SK-N-SH (cell line): ENCODE data around the gene MEOX1. TPM values are rescaled to one million over a fixed set of nuclear protein-coding genes. Genes with fewer than 3 reads are reported as not detected.

Source experiments
- CTCF ChIA-PET: fragments of 300-600, 350-600 bp; formaldehyde crosslinking; extraction: SDS; loops from one replicate; lab custom pipeline; 2021; lab: Yijun Ruan, JAX
- POLR2A ChIA-PET: fragments of 350-600 bp; sonication (Branson Sonifier 250); formaldehyde crosslinking; extraction: SDS; loops from one replicate; lab custom pipeline; 2020; ENCODE audit warnings: antibody characterized with exemption, inconsistent platforms; lab: Yijun Ruan, JAX
- DNase-seq: peaks from one replicate; pipeline ENCODE4 v3.0.0; 2012
- H2AFZ ChIP-seq: fragments of 200-600 bp; sonication (generic); 2 replicates; pipeline ENCODE4 v1.8.1; 2016; ENCODE audit warnings: antibody characterized with exemption, mild to moderate bottlenecking, low read depth
- H3F3A ChIP-seq: fragments of 200-600 bp; sonication (generic); replicated peaks from 2 replicates; pipeline ENCODE3; 2016; ENCODE audit warnings: antibody characterized with exemption, mild to moderate bottlenecking; ENCODE audit not compliant: insufficient read depth
- H3K27ac ChIP-seq, 2 experiments: fragments of 200-500 bp in 1 of 2; fragments of 200-600 bp in 1 of 2; sonication (Bioruptor generic) in 1 of 2; sonication (generic), shearing (Covaris generic) in 1 of 2; 2 replicates each; pipeline versions ENCODE4 v1.5.1 to v1.6.1; 2014 to 2016; ENCODE audit warnings: low read depth in 2 of 2, inconsistent platforms in 1 of 2, low read length in 1 of 2, mild to moderate bottlenecking in 1 of 2, mixed read lengths in 1 of 2
- H3K27me3 ChIP-seq: fragments of 200-600 bp; sonication (generic), shearing (Covaris generic); 2 replicates; pipeline ENCODE4 v1.6.1; 2016; ENCODE audit warnings: mixed run types; ENCODE audit not compliant: insufficient read depth
- H3K36me3 ChIP-seq, 2 experiments: fragments of 200-500 bp in 1 of 2; fragments of 200-600 bp in 1 of 2; sonication (Bioruptor generic) in 1 of 2; sonication (generic) in 1 of 2; replicated peaks in 1 of 2; 2 replicates each; pipeline versions ENCODE3 to v1.5.1; 2014 to 2016; ENCODE audit warnings: low read length in 1 of 2, mild to moderate bottlenecking in 1 of 2; ENCODE audit not compliant: insufficient read depth in 2 of 2, control insufficient read depth in 1 of 2
- H3K4me1 ChIP-seq, 2 experiments: fragments of 200-500 bp in 1 of 2; fragments of 200-600 bp in 1 of 2; sonication (Bioruptor generic) in 1 of 2; sonication (generic), shearing (Covaris generic) in 1 of 2; 2 replicates each; pipeline versions ENCODE4 v1.5.1 to v1.6.1; 2014 to 2016; ENCODE audit warnings: low read depth in 1 of 2, low read length in 1 of 2, mixed run types in 1 of 2; ENCODE audit not compliant: insufficient read depth in 2 of 2, control insufficient read depth in 1 of 2
- H3K4me2 ChIP-seq: fragments of 200-600 bp; sonication (generic), shearing (Covaris generic); 2 replicates; pipeline ENCODE4 v1.6.1; 2017; ENCODE audit warnings: mixed run types
- H3K4me3 ChIP-seq, 2 experiments: fragments of 200-500 bp in 1 of 2; fragments of 200-600 bp in 1 of 2; sonication (Bioruptor generic) in 1 of 2; sonication (generic), shearing (Covaris generic) in 1 of 2; 2 replicates each; pipeline versions ENCODE4 v1.5.1 to v1.8.1; 2014 to 2016; ENCODE audit warnings: low read depth in 2 of 2, inconsistent platforms in 1 of 2, low read length in 1 of 2, mild to moderate bottlenecking in 1 of 2, mixed read lengths in 1 of 2, moderate library complexity in 1 of 2
- H3K79me2 ChIP-seq: fragments of 200-600 bp; sonication (generic); 2 replicates; pipeline ENCODE4 v1.8.1; 2017; ENCODE audit warnings: mild to moderate bottlenecking; ENCODE audit not compliant: insufficient read depth
- H3K9ac ChIP-seq: fragments of 200-600 bp; sonication (generic); 2 replicates; pipeline ENCODE4 v1.6.1; 2017; ENCODE audit warnings: mixed run types
- H3K9me2 ChIP-seq: fragments of 200-600 bp; sonication (generic); 2 replicates; pipeline ENCODE4 v1.6.1; 2017; ENCODE audit warnings: mixed run types
- H3K9me3 ChIP-seq: fragments of 200-600 bp; sonication (generic); 2 replicates; pipeline ENCODE4 v1.6.1; 2017; ENCODE audit warnings: mixed run types, mild to moderate bottlenecking, moderate library complexity
- H4K20me1 ChIP-seq: fragments of 200-600 bp; sonication (generic); 2 replicates; pipeline ENCODE4 v1.6.1; 2017; ENCODE audit warnings: mild to moderate bottlenecking, mixed run types; ENCODE audit not compliant: insufficient read depth
- CTCF ChIP-seq: fragments of 200-600 bp; sonication (generic); IDR thresholded peaks from 2 replicates; pipeline ENCODE4 v1.6.1; 2017; ENCODE audit warnings: antibody characterized with exemption, mild to moderate bottlenecking, moderate library complexity
- ELF1 ChIP-seq: IDR thresholded peaks from 2 replicates; pipeline ENCODE4 v1.4.0; 2012
- EP300 ChIP-seq, 2 experiments: IDR thresholded peaks; 2 replicates each; pipeline versions ENCODE4 v1.4.0 to v1.6.1; 2012; ENCODE audit warnings: borderline replicate concordance in 1 of 2, low read depth in 1 of 2, low read length in 1 of 2
- EZH2phosphoT487 ChIP-seq: fragments of 200-600 bp; sonication (generic); IDR thresholded peaks from 2 replicates; pipeline ENCODE4 v1.6.1; 2017; ENCODE audit warnings: low read depth, mixed run types, mild to moderate bottlenecking, antibody characterized with exemption, moderate library complexity, borderline replicate concordance
- FOSL2 ChIP-seq: IDR thresholded peaks from 2 replicates; pipeline ENCODE4 v1.4.0; 2012; ENCODE audit warnings: low read depth, mild to moderate bottlenecking, moderate library complexity, borderline replicate concordance
- GABPA ChIP-seq: IDR thresholded peaks from 2 replicates; pipeline ENCODE4 v1.4.0; 2012; ENCODE audit warnings: low read depth, mild to moderate bottlenecking
- MAX ChIP-seq: IDR thresholded peaks from 2 replicates; pipeline ENCODE4 v1.4.0; 2012; ENCODE audit warnings: low read depth
- MXI1 ChIP-seq: IDR thresholded peaks from 2 replicates; pipeline ENCODE4 v1.6.1; 2012; ENCODE audit warnings: mild to moderate bottlenecking, low read depth, low read length, improper control_type of control experiment
- NRF1 ChIP-seq: IDR thresholded peaks from 2 replicates; pipeline ENCODE4 v1.6.1; 2012; ENCODE audit warnings: low read depth, mild to moderate bottlenecking, low read length
- RAD21 ChIP-seq: IDR thresholded peaks from 2 replicates; pipeline ENCODE4 v1.6.1; 2012; ENCODE audit warnings: mild to moderate bottlenecking, low read length
- SMC3 ChIP-seq: IDR thresholded peaks from 2 replicates; pipeline ENCODE4 v1.6.1; 2012; ENCODE audit warnings: low read depth, low read length, improper control_type of control experiment
- TAF1 ChIP-seq: IDR thresholded peaks from 2 replicates; pipeline ENCODE4 v1.6.1; 2012; ENCODE audit warnings: low read depth, mild to moderate bottlenecking, low read length, moderate library complexity, borderline replicate concordance
- TEAD4 ChIP-seq: IDR thresholded peaks from 2 replicates; pipeline ENCODE4 v1.4.0; 2012; ENCODE audit warnings: mild to moderate bottlenecking, borderline replicate concordance; ENCODE audit not compliant: insufficient read depth
- ZBTB33 ChIP-seq: IDR thresholded peaks from 2 replicates; pipeline ENCODE4 v1.4.0; 2012; ENCODE audit warnings: low read depth, borderline replicate concordance
- WGBS: methylation state at CpG from one replicate; pipeline ENCODE4 v1.1.6; 2017; ENCODE audit warnings: low lambda C conversion rate; 5-methylcytosine and 5-hydroxymethylcytosine counted together
- polyA plus RNA-seq, 3 experiments: library from polyadenylated mRNA; depleted of rRNA; stranded (reverse); fragments of >200 nt; gene quantifications; 2 replicates each; pipeline ENCODE4 v1.2.3, GENCODE V29; 2012

MEOX1 gene
- polyA plus RNA-seq, 1 of the 3 experiments (the other 2 are of a cell fraction): 0.05 TPM

GRCh38 chr17:43676471-43676870 is 14.7 kb upstream of the MEOX1 start (continued):
- TF ChIP-seq ELF1 (no peak), NRF1 (no peak), TEAD4 (no peak)

GRCh38 chr17:43674394-43674793 is 12.7 kb upstream of the MEOX1 start:
- H3K9me3 ChIP-seq: no peaks in the 10 kb centered on the region
- CTCF ChIA-PET: interaction anchor here (0.6 to 2.2 kb wide), 54 partner anchors 10 to 273 kb away, joined by 3 to 38 read pairs (median 6); partner anchors contain the start of genes DHX8, ETV4, MEOX1 and SOST

GRCh38 chr17:43673516-43674323 is 12.0 kb upstream of the MEOX1 start:
- H3K27me3 ChIP-seq: no peaks in the 10 kb centered on the region
- no peak overlapping the region for H3K4me3 ChIP-seq
- DNase-seq: peak; percentile 79
- no peaks in the 10 kb centered on the region for H3K9me2 ChIP-seq
- H3K9me3 ChIP-seq: no peaks in the 10 kb centered on the region
- H3K4me2 ChIP-seq: no peak overlapping the region
- ChIA-PET CTCF (interaction anchor here (0.6 to 2.2 kb wide), 60 partner anchors 10 to 273 kb away, joined by 3 to 38 read pairs (median 6); partner anchors contain the start of genes DHX8, ETV4, MEOX1 and SOST), POLR2A (interaction anchor here (0.6 to 1.1 kb wide), 3 partner anchors 95 to 174 kb away, joined by 3 to 4 read pairs (median 3); no protein-coding TSS in a partner anchor)
- H3K27ac ChIP-seq: no peak overlapping the region
- no peak overlapping the region for H3K9ac ChIP-seq
- no peaks in the 10 kb centered on the region for H3K79me2 ChIP-seq
- peak overlapping the region; percentile 24; the same call in 1 of the 2 replicates for H2AFZ ChIP-seq
- H3F3A ChIP-seq: peaks cover 6% of the 10 kb centered on the region
- peaks cover 0 to 3% of the 10 kb centered on the region in 2 experiments; a peak in 1 of 4 replicates for H3K4me1 ChIP-seq
- 53% methylated on average over 14 of the region's 14 CpGs for WGBS
- TF ChIP-seq EZH2phosphoT487: no peak
- peak; percentile 89 for TF ChIP-seq RAD21
- TF ChIP-seq EP300 (IDR thresholded peaks at IDR 0.05; ENCODE audit: borderline replicate concordance in 1 of 2, low read depth in 1 of 2, low read length in 1 of 2): no peak
- TF ChIP-seq SMC3: peak; percentile 99
- TF ChIP-seq CTCF: peak; percentile 97
- no peak for TF ChIP-seq MAX
- no peak for TF ChIP-seq TAF1
- no peaks in the 10 kb centered on the region for H4K20me1 ChIP-seq
- no peaks in the 10 kb centered on the region for H3K36me3 ChIP-seq

More at GRCh38 chr17:43674394-43674793, 12.7 kb upstream of the MEOX1 start:
- WGBS: 66% methylated on average over 5 of the region's 5 CpGs
- Histone ChIP-seq H3K27me3 (no peaks in the 10 kb centered on the region), H3F3A (peaks cover 6% of the 10 kb centered on the region), H3K27ac (no peak overlapping the region), H3K36me3 (no peaks in the 10 kb centered on the region), H3K79me2 (no peaks in the 10 kb centered on the region), H2AFZ (no peak overlapping the region), H3K4me3 (no peak overlapping the region), H3K9ac (no peak overlapping the region), H4K20me1 (no peaks in the 10 kb centered on the region), H3K4me2 (no peak overlapping the region), H3K4me1 (peaks cover 0 to 3% of the 10 kb centered on the region in 2 experiments; a peak in 1 of 4 replicates), H3K9me2 (no peaks in the 10 kb centered on the region)
- TF ChIP-seq MXI1: no peak
- no peak for TF ChIP-seq FOSL2
- no peak for TF ChIP-seq GABPA
- no peak for TF ChIP-seq ELF1
- no peak for TF ChIP-seq ZBTB33
- no peak for DNase-seq
- POLR2A ChIA-PET: interaction anchor here (0.6 to 1.1 kb wide), 3 partner anchors 96 to 175 kb away, joined by 3 to 4 read pairs (median 3); no protein-coding TSS in a partner anchor
